H1 (cell line): ENCODE data around the gene ABCC6. TPM values are rescaled to one million over a fixed set of nuclear protein-coding genes. Genes with fewer than 3 reads are reported as not detected.
"Not testable (repeated sequence)": the region's sequence is repeated elsewhere in the genome, so short reads cannot be mapped to it uniquely, and the experiment has no call there.

Experiments used
- CTCF ChIA-PET: fragments of 300-600 bp; sonication (Branson Sonifier 250); formaldehyde crosslinking; loops from one replicate; lab custom pipeline; 2021; ENCODE audit not compliant: partially characterized antibody; lab: Charles Lee
- POLR2A ChIA-PET: fragments of 300-600 bp; sonication (Branson Sonifier 250); formaldehyde crosslinking; loops from one replicate; lab custom pipeline; 2021; ENCODE audit warnings: inconsistent platforms; ENCODE audit not compliant: partially characterized antibody; lab: Charles Lee
- DNase-seq, 2 experiments: peaks; one replicate each; pipeline versions ENCODE4 v3.0.0 to v3.0.0-alpha.2; 2010 to 2022; ENCODE audit warnings: low spot score in 2 of 2, low read depth in 1 of 2, mixed read lengths in 1 of 2
- FAIRE-seq: peaks from 2 replicates; lab custom pipeline; 2011; peaks lifted over from hg19 to GRCh38; lab: Jason Lieb, UNC
- H2AFZ ChIP-seq: 2 replicates; pipeline ENCODE4 v1.8.1; 2012; ENCODE audit warnings: low read length, inconsistent platforms
- H2AK5ac ChIP-seq: 2 replicates; pipeline ENCODE4 v1.6.1; 2013; ENCODE audit warnings: low read depth, low read length
- H2BK120ac ChIP-seq: replicated peaks from 2 replicates; pipeline ENCODE3; 2013; ENCODE audit warnings: low read depth, low read length, inconsistent platforms
- H2BK12ac ChIP-seq: 2 replicates; pipeline ENCODE4 v1.6.1; 2013; ENCODE audit warnings: low read depth, low read length
- H2BK15ac ChIP-seq: 2 replicates; pipeline ENCODE4 v1.6.1; 2013; ENCODE audit warnings: low read length
- H2BK20ac ChIP-seq: 2 replicates; pipeline ENCODE4 v1.6.1; 2013; ENCODE audit warnings: low read length
- H2BK5ac ChIP-seq: 2 replicates; pipeline ENCODE4 v1.6.1; 2013; ENCODE audit warnings: low read depth, low read length
- H3K14ac ChIP-seq: 2 replicates; pipeline ENCODE4 v1.6.1; 2013; ENCODE audit warnings: inconsistent platforms; ENCODE audit not compliant: insufficient read length
- H3K18ac ChIP-seq: 2 replicates; pipeline ENCODE4 v1.6.1; 2013; ENCODE audit warnings: low read length; ENCODE audit errors: extremely low read depth
- H3K23ac ChIP-seq: 2 replicates; pipeline ENCODE4 v1.6.1; 2013; ENCODE audit warnings: inconsistent platforms; ENCODE audit not compliant: insufficient read length
- H3K23me2 ChIP-seq: 2 replicates; pipeline ENCODE4 v1.6.1; 2013; ENCODE audit warnings: low read depth, low read length
- H3K27ac ChIP-seq: 2 replicates; pipeline ENCODE4 v1.6.1; 2011; ENCODE audit warnings: low read depth, low read length, inconsistent platforms
- H3K27me3 ChIP-seq, 4 experiments: replicated peaks in 1 of 4; 1 replicate in 1 of 4; 2 replicates in 3 of 4; pipeline versions ENCODE4 v1.6.1 to v1.8.1; 2011 to 2013; ENCODE audit warnings: low read length in 3 of 4, mild to moderate bottlenecking in 3 of 4, inconsistent platforms in 2 of 4, mixed read lengths in 2 of 4, moderate library complexity in 1 of 4; ENCODE audit not compliant: control insufficient read depth in 3 of 4, insufficient read depth in 3 of 4; ENCODE audit errors: extremely low read depth in 1 of 4
- H3K36me3 ChIP-seq, 4 experiments: 2 replicates each; pipeline versions ENCODE4 v1.6.1 to v1.8.1; 2011 to 2013; ENCODE audit warnings: mild to moderate bottlenecking in 4 of 4, low read length in 3 of 4, moderate library complexity in 2 of 4, control low read depth in 1 of 4, inconsistent platforms in 1 of 4; ENCODE audit not compliant: insufficient read depth in 4 of 4, control insufficient read depth in 2 of 4
- H3K4ac ChIP-seq: replicated peaks from 2 replicates; pipeline ENCODE3; 2013; ENCODE audit warnings: low read length, low read depth, mixed read lengths, inconsistent platforms; ENCODE audit not compliant: insufficient read length
- H3K4me1 ChIP-seq, 4 experiments: replicated peaks in 1 of 4; 1 replicate in 1 of 4; 2 replicates in 3 of 4; pipeline versions ENCODE4 v1.6.1 to v1.8.1; 2011 to 2013; ENCODE audit warnings: low read length in 3 of 4, inconsistent platforms in 2 of 4, mixed read lengths in 1 of 4; ENCODE audit not compliant: insufficient read depth in 4 of 4, control insufficient read depth in 3 of 4
- H3K4me2 ChIP-seq, 2 experiments: 2 replicates each; pipeline versions ENCODE4 v1.6.1 to v1.8.1; 2011 to 2013; ENCODE audit warnings: low read depth in 2 of 2, low read length in 2 of 2, control low read depth in 1 of 2, inconsistent platforms in 1 of 2, mild to moderate bottlenecking in 1 of 2; ENCODE audit not compliant: insufficient read depth in 1 of 2
- H3K4me3 ChIP-seq, 4 experiments: fragments of 200-600, 300-600 bp in 1 of 4; sonication (generic), shearing (Covaris generic), sonication (Bioruptor Twin) in 1 of 4; 2 replicates each; pipeline versions ENCODE4 v1.5.1 to v1.8.1; 2011 to 2016; ENCODE audit warnings: low read length in 4 of 4, low read depth in 3 of 4, control low read depth in 2 of 4, inconsistent platforms in 2 of 4, mild to moderate bottlenecking in 2 of 4, mixed read lengths in 1 of 4, moderate library complexity in 1 of 4; ENCODE audit not compliant: insufficient read depth in 2 of 4; ENCODE audit errors: extremely low read depth in 1 of 4
- H3K56ac ChIP-seq: replicated peaks from 2 replicates; pipeline ENCODE3; 2013; ENCODE audit warnings: low read depth, mild to moderate bottlenecking, mixed read lengths, low read length, inconsistent platforms; ENCODE audit not compliant: insufficient read length
- H3K79me1 ChIP-seq: 2 replicates; pipeline ENCODE4 v1.6.1; 2013; ENCODE audit warnings: low read depth, low read length, control low read depth
- H3K79me2 ChIP-seq, 2 experiments: 2 replicates each; pipeline versions ENCODE4 v1.6.1 to v1.8.1; 2012 to 2013; ENCODE audit warnings: low read length in 2 of 2, mild to moderate bottlenecking in 2 of 2, inconsistent platforms in 1 of 2; ENCODE audit not compliant: insufficient read depth in 2 of 2, control insufficient read depth in 1 of 2
- H3K9ac ChIP-seq, 4 experiments: replicated peaks in 1 of 4; 1 replicate in 1 of 4; 2 replicates in 3 of 4; pipeline versions ENCODE4 v1.6.1 to v1.8.1; 2011 to 2013; ENCODE audit warnings: low read depth in 3 of 4, low read length in 3 of 4, control low read depth in 2 of 4, mild to moderate bottlenecking in 2 of 4, moderate library complexity in 2 of 4, inconsistent platforms in 1 of 4; ENCODE audit errors: extremely low read depth in 1 of 4
- H3K9me3 ChIP-seq, 2 experiments: 2 replicates each; pipeline versions ENCODE4 v1.6.1 to v1.8.1; 2012 to 2013; ENCODE audit warnings: mild to moderate bottlenecking in 2 of 2, moderate library complexity in 2 of 2, control low read depth in 1 of 2, inconsistent platforms in 1 of 2, low read depth in 1 of 2, low read length in 1 of 2, mixed read lengths in 1 of 2; ENCODE audit not compliant: insufficient read depth in 2 of 2
- H4K20me1 ChIP-seq, 2 experiments: replicated peaks in 1 of 2; 2 replicates each; pipeline versions ENCODE3 to v1.8.1; 2011 to 2013; ENCODE audit warnings: inconsistent platforms in 2 of 2, low read length in 2 of 2, mild to moderate bottlenecking in 1 of 2; ENCODE audit not compliant: insufficient read depth in 2 of 2, control insufficient read depth in 1 of 2
- H4K5ac ChIP-seq: 2 replicates; pipeline ENCODE4 v1.6.1; 2013; ENCODE audit warnings: low read length, low read depth, mixed read lengths, inconsistent platforms; ENCODE audit not compliant: insufficient read length
- H4K8ac ChIP-seq: 2 replicates; pipeline ENCODE4 v1.8.0; 2013; ENCODE audit warnings: mild to moderate bottlenecking, moderate library complexity, low read length, inconsistent platforms; ENCODE audit not compliant: insufficient read depth; ENCODE audit errors: extremely low read depth
- H4K91ac ChIP-seq: replicated peaks from 2 replicates; pipeline ENCODE3; 2013; ENCODE audit warnings: low read length, mixed read lengths, inconsistent platforms; ENCODE audit not compliant: insufficient read length
- WGBS, 2 experiments: shearing (Covaris generic) in 1 of 2; methylation state at CpG; one replicate each; pipeline versions ENCODE4 v1.1.6 to v1.1.7; 2013 to 2015; ENCODE audit warnings: low lambda C conversion rate in 2 of 2, mixed read lengths in 2 of 2, inconsistent platforms in 1 of 2, low coverage in 1 of 2, missing lambda C conversion rate in 1 of 2; ENCODE audit not compliant: insufficient replicate concordance in 2 of 2, insufficient coverage in 1 of 2, insufficient read length in 1 of 2; ENCODE audit errors: extremely low coverage in 1 of 2, missing lambda C conversion rate in 1 of 2; 5-methylcytosine and 5-hydroxymethylcytosine counted together
- polyA plus RNA-seq, 7 experiments: library from polyadenylated mRNA; depleted of rRNA in 3 of 7; stranded (reverse) in 5 of 7; unstranded in 2 of 7; fragments of >200 nt in 5 of 7; fragments of 200-250 nt in 2 of 7; gene quantifications; 1 replicate in 5 of 7; 2 replicates in 1 of 7; 4 replicates in 1 of 7; pipeline versions ENCODE4 v1.2.1 to v1.2.3, GENCODE V29; 2011 to 2013; ENCODE audit warnings: missing spikeins in 2 of 7, mixed read lengths in 2 of 7
- total RNA-seq: library from RNA; stranded (reverse); fragmentation: NEBNext Ultra II Directional; extraction: Animal tissue kit (Norgen Biotek cat#: 25700); gene quantifications from 2 replicates; pipeline ENCODE4 v1.2.1, GENCODE V29; 2021

The ABCC6 gene
- total and polyA plus RNA-seq, 2 of the 8 experiments (the other 6 are each of a cell fraction or from before 2014, with no cell fraction given), result 1.6 to 1.8 TPM

DNA sequence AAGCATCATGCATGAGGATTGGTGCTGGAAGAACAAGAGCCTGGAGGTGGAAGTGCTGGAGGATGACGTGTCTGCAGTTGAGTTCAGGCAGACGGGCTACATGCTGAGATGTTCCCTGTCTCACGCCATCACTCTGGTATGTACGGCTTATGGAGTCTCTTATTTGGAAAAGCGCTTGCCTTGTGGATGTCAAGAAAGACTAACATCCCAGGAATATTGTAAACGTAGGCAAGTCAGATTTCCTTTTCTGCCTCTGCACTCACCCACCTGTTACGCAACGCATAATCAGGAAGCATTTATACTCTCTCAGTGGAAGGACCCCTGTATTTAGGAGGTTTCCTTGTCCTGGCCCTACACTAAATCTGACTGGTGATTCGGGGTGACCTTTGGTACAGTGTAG is 41.8 kb upstream of the ABCC6 start:
- H3K9ac ChIP-seq, H2BK15ac ChIP-seq, H2BK5ac ChIP-seq, H3K79me2 ChIP-seq, H2AK5ac ChIP-seq, H3K9me3 ChIP-seq, H3K4me3 ChIP-seq, H2BK20ac ChIP-seq, H3K4ac ChIP-seq, H3K23ac ChIP-seq, H4K8ac ChIP-seq, DNase-seq, POLR2A ChIA-PET, FAIRE-seq, H4K5ac ChIP-seq, CTCF ChIA-PET, H3K14ac ChIP-seq, H2AFZ ChIP-seq, H3K36me3 ChIP-seq, H3K23me2 ChIP-seq, H2BK12ac ChIP-seq, H4K91ac ChIP-seq, H3K4me2 ChIP-seq, H3K27me3 ChIP-seq, H4K20me1 ChIP-seq, H3K79me1 ChIP-seq, H3K4me1 ChIP-seq, H3K27ac ChIP-seq, H2BK120ac ChIP-seq, H3K18ac ChIP-seq, H3K56ac ChIP-seq: not testable (repeated sequence)
- WGBS, 2 experiments, result 90% methylated on average over 5 of the region's 9 CpGs; no CpG with 5 or more reads in 1 of the 2 experiments

DNA sequence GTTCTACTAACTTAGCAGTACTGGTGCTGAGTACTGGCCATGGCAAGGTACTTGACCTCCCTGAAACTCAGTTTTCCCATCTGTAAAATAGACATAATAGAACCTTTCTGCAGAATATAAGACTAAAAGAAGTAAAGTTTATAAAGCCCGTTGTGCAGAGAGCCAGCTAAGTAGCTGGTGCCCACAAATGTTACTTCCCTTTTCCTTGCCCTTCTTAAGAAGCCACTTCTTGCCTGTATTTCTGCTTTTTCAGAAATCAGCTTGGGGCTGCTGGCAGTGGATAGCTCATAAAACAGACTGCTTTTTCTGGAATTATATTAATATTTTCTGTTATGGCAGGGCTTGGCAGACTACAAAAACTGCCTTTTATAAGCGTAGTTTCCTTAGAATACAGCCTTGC is 40.7 kb upstream of the ABCC6 start:
- H2AK5ac ChIP-seq, H2BK20ac ChIP-seq, H4K5ac ChIP-seq, H3K4me2 ChIP-seq, H3K9me3 ChIP-seq, H3K36me3 ChIP-seq, POLR2A ChIA-PET, H3K56ac ChIP-seq, H3K4ac ChIP-seq, H4K8ac ChIP-seq, H3K9ac ChIP-seq, H4K91ac ChIP-seq, H3K18ac ChIP-seq, H4K20me1 ChIP-seq, H3K4me1 ChIP-seq, H2BK15ac ChIP-seq, H2BK120ac ChIP-seq, H3K27ac ChIP-seq, H3K23ac ChIP-seq, CTCF ChIA-PET, H2AFZ ChIP-seq, H3K79me2 ChIP-seq, FAIRE-seq, H3K79me1 ChIP-seq, H2BK5ac ChIP-seq, H3K27me3 ChIP-seq, H3K4me3 ChIP-seq, H3K23me2 ChIP-seq, DNase-seq, H3K14ac ChIP-seq, H2BK12ac ChIP-seq: not testable (repeated sequence)
- WGBS, 2 experiments, result no CpG with 5 or more reads among the region's 2 CpGs
